ENCODE results near the gene TRANK1.
"Not testable (repeated sequence)": the region's sequence is repeated elsewhere in the genome, so short reads cannot be mapped to it uniquely, and the experiment has no call there.

TRANK1 gene

GRCh38 chr3:36904641-36905040 is 40.2 kb downstream of the TRANK1 start:
- Histone ChIP-seq H3K27ac (ENCODE audit: extremely low read depth, low read depth, low read length) (no peak overlapping the region), H3K36me3 (ENCODE audit: control insufficient read depth in 2 of 2, insufficient read depth in 1 of 2, low read length in 2 of 2) (no peaks in the 10 kb centered on the region), H3K4me1 (ENCODE audit: control insufficient read depth, insufficient read depth, low read length) (no peaks in the 10 kb centered on the region), H3K9me3 (ENCODE audit: control insufficient read depth, insufficient read depth, low read depth, low read length) (no peaks in the 10 kb centered on the region), H3K4me3 (ENCODE audit: low read depth, low read length) (no peak overlapping the region)
- TF ChIP-seq ZNF654 (tag by site-specific recombination; IDR thresholded peaks at IDR 0.05; ENCODE audit: low read depth) (peak; percentile 6; the same call in 1 of the 2 replicates), MZF1 (tag by site-specific recombination; IDR thresholded peaks at IDR 0.05; ENCODE audit: borderline replicate concordance) (no peak)
- ChIA-PET CTCF (interaction anchor here (0.5 to 2.1 kb wide), 4 partner anchors 15 to 193 kb away, joined by 3 to 8 read pairs (median 5); no protein-coding TSS in a partner anchor), POLR2A (no interaction called here)

GRCh38 chr3:36904065-36904464 is 40.8 kb downstream of the TRANK1 start:
- H3K27ac ChIP-seq (ENCODE audit: extremely low read depth, low read depth, low read length); H3K4me1 ChIP-seq (ENCODE audit: control insufficient read depth, insufficient read depth, low read length); H3K36me3 ChIP-seq (ENCODE audit: control insufficient read depth in 2 of 2, insufficient read depth in 1 of 2, low read length in 2 of 2); H3K4me3 ChIP-seq (ENCODE audit: low read depth, low read length); H3K9me3 ChIP-seq (ENCODE audit: control insufficient read depth, insufficient read depth, low read depth, low read length); POLR2A ChIA-PET: not testable (repeated sequence)
- CTCF ChIA-PET, result interaction anchor here (1.0 to 2.1 kb wide), 2 partner anchors 14 to 55 kb away, joined by 5 to 8 read pairs; no protein-coding TSS in a partner anchor

- Histone ChIP-seq H3K27ac (ENCODE audit: extremely low read depth, low read depth, low read length) (no peak overlapping the region), H3K4me3 (ENCODE audit: low read depth, low read length) (no peak overlapping the region), H3K9me3 (ENCODE audit: control insufficient read depth, insufficient read depth, low read depth, low read length) (no peaks in the 10 kb centered on the region), H3K4me1 (ENCODE audit: control insufficient read depth, insufficient read depth, low read length) (no peaks in the 10 kb centered on the region), H3K36me3 (ENCODE audit: control insufficient read depth in 2 of 2, insufficient read depth in 1 of 2, low read length in 2 of 2) (no peaks in the 10 kb centered on the region)
- ChIA-PET CTCF (interaction anchor here (2.1 kb wide), 1 partner anchor 56 kb away, joined by 8 read pairs; no protein-coding TSS in a partner anchor), POLR2A (no interaction called here)
- TF ChIP-seq TRIM28 (IDR thresholded peaks at IDR 0.05; ENCODE audit: borderline replicate concordance, low read length), result no peak
- TF ChIP-seq ZNF426 (tag by site-specific recombination; IDR thresholded peaks at IDR 0.05), result no peak
- no peak for TF ChIP-seq ZNF660 (tag by site-specific recombination; IDR thresholded peaks at IDR 0.05)
- no peak for TF ChIP-seq ZNF335 (tag by site-specific recombination; conservative IDR thresholded peaks at IDR 0.05)
- TF ChIP-seq PATZ1 (tag by site-specific recombination; IDR thresholded peaks at IDR 0.05), result no peak
- TF ChIP-seq RBAK (tag by site-specific recombination; IDR thresholded peaks at IDR 0.05), result no peak
- TF ChIP-seq ZNF280C (tag by site-specific recombination; IDR thresholded peaks at IDR 0.05), result no peak
- TF ChIP-seq ZNF274 (IDR thresholded peaks at IDR 0.05; ENCODE audit: low read length), result no peak
- no peak for TF ChIP-seq ZNF274 (tag by site-specific recombination; IDR thresholded peaks at IDR 0.05; ENCODE audit: borderline replicate concordance)
- TF ChIP-seq ELK4 (IDR thresholded peaks at IDR 0.05; ENCODE audit: borderline replicate concordance, low read depth, low read length), result no peak
- no peak for TF ChIP-seq ZNF302 (tag by site-specific recombination; IDR thresholded peaks at IDR 0.05; ENCODE audit: low read depth)
Measured at GRCh38 chr3:36903119-36903882, 41.6 kb downstream of the TRANK1 start.

All from HEK293 (cell line).